Thoracic aorta (tissue), 2 donors: ENCODE data around the gene CDHR4. TPM values are rescaled to one million over a fixed set of nuclear protein-coding genes. Genes with fewer than 3 reads are reported as not detected.
"Not testable (repeated sequence)": the region's sequence is repeated elsewhere in the genome, so short reads cannot be mapped to it uniquely, and the experiment has no call there.

Experiments
- ATAC-seq: fragments of 150-250 bp; one replicate; pipeline ENCODE4 v1.8.0; 2017; ENCODE audit warnings: low read depth; ENCODE audit not compliant: insufficient number of reproducible peaks, low FRiP score
- DNase-seq: peaks from one replicate; pipeline ENCODE4 v3.0.0-alpha.2; 2020; ENCODE audit warnings: low spot score
- H3K27ac ChIP-seq, 2 donors: fragments of 200-600 bp; sonication (generic); 1 replicate in 1 of 2; 2 replicates in 1 of 2; pipeline ENCODE4 v1.5.1; 2016; ENCODE audit warnings: mild to moderate bottlenecking in 2 of 2, moderate library complexity in 2 of 2
- H3K27me3 ChIP-seq: fragments of 200-600 bp; sonication (generic); replicated peaks from 2 replicates; pipeline ENCODE4 v1.6.0; 2016; ENCODE audit warnings: mild to moderate bottlenecking; ENCODE audit not compliant: insufficient read depth
- H3K36me3 ChIP-seq: fragments of 200-600 bp; sonication (generic); one replicate; pipeline ENCODE4 v1.5.1; 2016
- H3K4me1 ChIP-seq, 2 donors: fragments of 200-600 bp; sonication (generic); 1 replicate in 1 of 2; 2 replicates in 1 of 2; pipeline versions ENCODE4 v1.5.1 to v1.6.0; 2016; ENCODE audit warnings: low read depth in 2 of 2, mild to moderate bottlenecking in 1 of 2; ENCODE audit not compliant: control insufficient read depth in 1 of 2
- H3K4me3 ChIP-seq: fragments of 200-600 bp; sonication (generic); 2 replicates; pipeline ENCODE4 v1.5.1; 2016; ENCODE audit warnings: mild to moderate bottlenecking
- H3K9me3 ChIP-seq: fragments of 200-600 bp; sonication (generic); 2 replicates; pipeline ENCODE4 v1.5.1; 2016
- total RNA-seq, 2 donors: library from RNA; depleted of rRNA; stranded (reverse); fragments of >200 nt; gene quantifications; one replicate each; pipeline versions ENCODE4 v1.1.0 to v1.2.3, GENCODE V29; 2016
- TF ChIP-seq, protein P1 (sequence below): fragments of 200-600 bp; sonication (generic); IDR thresholded peaks from one replicate; pipeline ENCODE4 v1.5.1; 2019; ENCODE audit warnings: antibody characterized with exemption

Gene CDHR4
- total RNA-seq, 2 donors from 2014 or later: 0.68 TPM; not detected in 1

DNA sequence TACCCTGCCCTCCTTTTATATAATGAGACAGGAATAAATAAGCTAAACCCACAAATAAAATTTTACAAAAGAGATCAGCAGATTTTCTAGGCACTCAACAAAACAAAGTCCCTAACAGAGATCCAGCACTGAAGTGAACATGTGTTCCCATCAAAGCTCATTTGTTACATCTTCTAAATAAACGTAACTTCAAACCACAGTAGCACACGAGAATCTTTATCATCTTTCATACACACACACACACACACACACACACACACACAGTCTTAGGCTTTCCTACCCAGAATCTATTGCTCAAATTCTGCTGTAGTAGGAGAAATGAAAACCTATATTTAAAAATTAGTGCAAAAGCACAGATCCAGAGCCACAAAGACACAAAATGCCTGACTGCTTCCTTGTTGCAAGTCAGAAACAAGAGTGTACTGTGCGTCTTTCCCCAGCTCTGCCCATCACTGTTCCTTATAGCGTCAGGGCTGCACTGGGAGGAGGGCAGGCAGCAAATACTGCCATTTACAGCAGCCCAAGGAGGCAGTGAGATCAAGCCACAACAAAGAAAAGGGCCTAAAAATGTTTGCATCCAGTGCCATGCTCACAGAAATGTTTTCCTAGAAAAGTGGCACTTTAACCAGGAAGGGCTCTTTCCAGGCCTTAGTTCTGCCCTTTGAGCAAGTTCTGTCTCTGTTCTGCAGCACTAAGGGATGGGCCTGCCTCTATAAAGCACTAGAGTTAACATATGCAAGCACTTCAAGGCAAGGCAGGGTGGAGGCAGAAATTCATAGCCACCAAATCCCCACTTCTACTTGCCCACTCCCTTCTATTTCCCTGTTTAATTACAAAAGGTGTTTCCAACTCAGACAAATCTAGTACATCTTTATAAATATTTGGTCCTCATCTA, 19.3 kb downstream of the CDHR4 start:
- Histone ChIP-seq H3K4me1 (peaks cover 24 to 45% of the 10 kb centered on the region in 2 donors), H3K4me3 (no peak overlapping the region), H3K36me3 (no peaks in the 10 kb centered on the region), H3K9me3 (no peaks in the 10 kb centered on the region), H3K27ac (no peak overlapping the region), H3K27me3 (no peaks in the 10 kb centered on the region)
- ATAC-seq (no peak), DNase-seq (no peak)
- TF ChIP-seq, protein P1, sequence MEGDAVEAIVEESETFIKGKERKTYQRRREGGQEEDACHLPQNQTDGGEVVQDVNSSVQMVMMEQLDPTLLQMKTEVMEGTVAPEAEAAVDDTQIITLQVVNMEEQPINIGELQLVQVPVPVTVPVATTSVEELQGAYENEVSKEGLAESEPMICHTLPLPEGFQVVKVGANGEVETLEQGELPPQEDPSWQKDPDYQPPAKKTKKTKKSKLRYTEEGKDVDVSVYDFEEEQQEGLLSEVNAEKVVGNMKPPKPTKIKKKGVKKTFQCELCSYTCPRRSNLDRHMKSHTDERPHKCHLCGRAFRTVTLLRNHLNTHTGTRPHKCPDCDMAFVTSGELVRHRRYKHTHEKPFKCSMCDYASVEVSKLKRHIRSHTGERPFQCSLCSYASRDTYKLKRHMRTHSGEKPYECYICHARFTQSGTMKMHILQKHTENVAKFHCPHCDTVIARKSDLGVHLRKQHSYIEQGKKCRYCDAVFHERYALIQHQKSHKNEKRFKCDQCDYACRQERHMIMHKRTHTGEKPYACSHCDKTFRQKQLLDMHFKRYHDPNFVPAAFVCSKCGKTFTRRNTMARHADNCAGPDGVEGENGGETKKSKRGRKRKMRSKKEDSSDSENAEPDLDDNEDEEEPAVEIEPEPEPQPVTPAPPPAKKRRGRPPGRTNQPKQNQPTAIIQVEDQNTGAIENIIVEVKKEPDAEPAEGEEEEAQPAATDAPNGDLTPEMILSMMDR: no peak

- TF ChIP-seq, protein P1: no peak
- Histone ChIP-seq H3K27ac (no peak overlapping the region), H3K4me1 (peaks cover 19 to 41% of the 10 kb centered on the region in 2 donors), H3K4me3 (no peak overlapping the region), H3K9me3 (no peaks in the 10 kb centered on the region), H3K27me3 (no peaks in the 10 kb centered on the region), H3K36me3 (no peaks in the 10 kb centered on the region)
- ATAC-seq (no peak), DNase-seq (no peak)
Observed at GRCh38 chr3:49779358-49780079, 20.2 kb downstream of the CDHR4 start.

GRCh38 chr3:49776101-49776500, 23.6 kb downstream of the CDHR4 start:
- not testable (repeated sequence) for ATAC-seq, H3K27ac ChIP-seq, H3K27me3 ChIP-seq, H3K4me3 ChIP-seq, H3K9me3 ChIP-seq, DNase-seq, H3K36me3 ChIP-seq
- H3K4me1 ChIP-seq: peaks cover 10 to 20% of the 10 kb centered on the region in 2 donors

GRCh38 chr3:49775538-49775937, 24.1 kb downstream of the CDHR4 start:
- Histone ChIP-seq H3K9me3 (no peaks in the 10 kb centered on the region), H3K4me3 (no peak overlapping the region), H3K4me1 (peaks cover 10 to 14% of the 10 kb centered on the region in 2 donors), H3K27me3 (no peaks in the 10 kb centered on the region), H3K36me3 (no peaks in the 10 kb centered on the region), H3K27ac (no peak overlapping the region)
- ATAC-seq (no peak), DNase-seq (no peak)
- TF ChIP-seq, protein P1: no peak

DNA sequence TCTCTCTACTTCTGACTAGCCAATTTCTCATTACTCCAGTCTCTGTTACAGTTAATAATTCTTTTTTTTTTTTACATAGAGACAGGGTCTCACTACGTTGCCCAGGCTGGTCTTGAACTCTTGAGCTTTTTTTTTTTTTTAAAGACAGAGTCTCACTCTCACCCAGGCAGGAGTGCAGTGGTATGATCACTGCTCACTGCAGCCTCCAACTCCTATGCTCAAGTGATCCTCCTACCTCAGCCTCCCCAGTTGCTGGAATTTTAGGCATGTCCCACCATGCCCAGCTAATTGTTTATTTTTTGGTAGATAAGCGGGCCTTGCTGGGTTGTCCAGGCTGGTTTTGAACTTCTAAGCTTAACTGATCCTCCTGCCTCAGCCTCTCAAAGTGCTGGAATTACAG, 27.0 kb downstream of the CDHR4 start:
- DNase-seq (no peak), ATAC-seq (no peak)
- H3K4me1 ChIP-seq: peaks cover 7% of the 10 kb centered on the region in 2 donors

More for the DNA sequence above, 27.0 kb downstream of the CDHR4 start:
- Histone ChIP-seq H3K4me3 (no peak overlapping the region), H3K27me3 (no peaks in the 10 kb centered on the region), H3K9me3 (no peaks in the 10 kb centered on the region), H3K36me3 (no peaks in the 10 kb centered on the region), H3K27ac (no peak overlapping the region)
- TF ChIP-seq, protein P1: no peak
